ENCODE results near the gene SFTPA1. TPM values are rescaled to one million over a fixed set of nuclear protein-coding genes. Genes with fewer than 3 reads are reported as not detected.
"Not testable (repeated sequence)": the region's sequence is repeated elsewhere in the genome, so short reads cannot be mapped to it uniquely, and the experiment has no call there.

Gene SFTPA1
- total RNA-seq, 2 experiments from 2014 or later, result not detected

DNA sequence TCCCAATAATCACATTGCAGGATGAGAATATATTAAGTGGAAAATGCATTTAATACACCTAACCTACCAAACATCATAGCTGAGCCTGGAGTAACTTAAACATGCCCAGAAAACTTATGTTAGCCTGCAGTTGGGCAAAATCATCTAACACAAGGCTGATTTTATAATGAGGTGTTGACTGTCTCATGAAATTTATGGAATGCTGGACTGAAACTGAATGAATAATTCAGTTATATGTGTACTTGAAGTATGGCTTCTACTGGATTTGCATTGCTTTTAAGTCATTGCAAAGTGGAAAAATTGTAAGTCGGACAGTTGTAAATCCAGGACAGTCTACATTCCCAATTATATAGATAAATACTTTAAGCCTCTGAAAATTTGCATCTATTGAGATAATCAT is 5.4 kb downstream of the SFTPA1 start:
- POLR2A ChIA-PET, result no interaction called here

DNA sequence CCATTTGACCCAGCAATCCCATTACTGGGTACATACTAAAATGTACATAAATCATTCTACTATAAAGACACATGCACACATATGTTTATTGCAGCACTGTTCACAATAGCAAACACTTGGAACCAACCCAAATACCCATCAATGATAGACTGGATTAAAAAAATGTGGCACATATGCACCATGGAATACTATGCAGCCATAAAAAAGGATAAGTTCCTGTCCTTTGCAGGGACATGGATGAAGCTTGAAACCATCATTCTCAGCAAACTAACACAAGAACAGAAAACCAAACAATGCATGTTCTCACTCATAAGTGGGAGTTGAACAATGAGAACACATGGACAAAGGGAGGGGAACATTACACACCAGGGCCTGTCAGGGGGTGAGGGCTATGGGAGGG is 12.9 kb downstream of the SFTPA1 start:
- H3K4me1 Mint-ChIP-seq (ENCODE audit: low read depth), result not testable (repeated sequence)

More for the DNA sequence above, 5.4 kb downstream of the SFTPA1 start:
- Mint-ChIP-seq H3K4me3 (no peak overlapping the region), H3K27ac (no peak overlapping the region), H3K36me3 (ENCODE audit: low read depth) (no peaks in the 10 kb centered on the region), H3K4me1 (ENCODE audit: low read depth) (no peaks in the 10 kb centered on the region), H3K27me3 (ENCODE audit: low read depth) (peaks cover 28% of the 10 kb centered on the region), H3K9me3 (ENCODE audit: insufficient read depth) (no peaks in the 10 kb centered on the region)
- ATAC-seq (no peak), DNase-seq (no peak)
- CTCF ChIA-PET, result no interaction called here

DNA sequence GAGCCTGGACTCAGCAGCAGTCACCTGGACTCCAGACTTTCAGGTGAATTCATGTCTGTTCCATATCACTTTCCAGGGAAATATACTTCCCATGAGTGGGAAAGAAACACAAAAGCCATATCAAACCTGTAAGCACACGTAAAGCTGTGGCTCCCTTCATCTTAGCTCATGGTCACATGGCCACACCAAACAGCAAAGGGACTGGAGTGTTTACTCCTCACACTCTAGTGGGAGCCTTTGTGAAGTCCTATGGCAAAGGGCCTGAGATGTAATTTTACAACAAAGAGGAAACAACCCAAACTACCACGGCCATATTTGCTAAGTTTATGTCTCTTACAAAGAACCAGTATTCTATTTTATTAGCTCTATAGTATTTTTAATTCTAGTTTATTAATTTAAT is 16.3 kb downstream of the SFTPA1 start:
- ATAC-seq (no peak), DNase-seq (no peak)
- no peaks in the 10 kb centered on the region for H3K36me3 Mint-ChIP-seq (ENCODE audit: low read depth)
- no peaks in the 10 kb centered on the region for H3K9me3 Mint-ChIP-seq (ENCODE audit: insufficient read depth)
- no peaks in the 10 kb centered on the region for H3K4me1 Mint-ChIP-seq (ENCODE audit: low read depth)
- peaks cover 30% of the 10 kb centered on the region for H3K27me3 Mint-ChIP-seq (ENCODE audit: low read depth)
- H3K27ac Mint-ChIP-seq, result no peak overlapping the region
- POLR2A ChIA-PET, result no interaction called here
- no peak overlapping the region for H3K4me3 Mint-ChIP-seq
- CTCF ChIA-PET, result no interaction called here

More for the DNA sequence above, 12.9 kb downstream of the SFTPA1 start:
- H3K9me3 Mint-ChIP-seq (ENCODE audit: insufficient read depth); H3K4me3 Mint-ChIP-seq; H3K27ac Mint-ChIP-seq; POLR2A ChIA-PET; H3K36me3 Mint-ChIP-seq (ENCODE audit: low read depth); DNase-seq; CTCF ChIA-PET; ATAC-seq: not testable (repeated sequence)
- peaks cover 29% of the 10 kb centered on the region for H3K27me3 Mint-ChIP-seq (ENCODE audit: low read depth)

DNA sequence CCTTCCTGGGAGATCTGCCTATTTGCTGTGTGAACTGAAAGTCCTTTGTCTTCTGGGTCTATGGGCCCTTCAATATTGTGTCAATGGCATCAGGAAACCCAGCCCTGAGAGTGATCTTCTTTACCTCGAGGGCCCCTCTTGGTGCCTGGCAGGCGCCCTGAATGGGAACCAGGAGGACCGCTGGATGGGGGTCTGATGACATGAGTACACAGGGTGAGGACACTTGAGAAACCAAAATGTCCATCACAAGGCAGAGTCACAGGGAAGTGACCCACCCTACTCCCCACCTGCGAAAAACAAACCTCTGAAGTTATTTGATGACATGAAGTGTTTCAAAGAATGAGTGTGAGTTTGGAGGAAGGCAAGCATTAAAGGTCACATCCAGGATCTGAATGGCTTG is 17.3 kb downstream of the SFTPA1 start:
- POLR2A ChIA-PET, result no interaction called here
- Mint-ChIP-seq H3K27me3 (ENCODE audit: low read depth) (peaks cover 24% of the 10 kb centered on the region), H3K27ac (no peak overlapping the region), H3K9me3 (ENCODE audit: insufficient read depth) (no peaks in the 10 kb centered on the region), H3K4me3 (no peak overlapping the region), H3K4me1 (ENCODE audit: low read depth) (no peaks in the 10 kb centered on the region), H3K36me3 (ENCODE audit: low read depth) (no peaks in the 10 kb centered on the region)
- ATAC-seq (no peak), DNase-seq (no peak)
- CTCF ChIA-PET, result no interaction called here

DNA sequence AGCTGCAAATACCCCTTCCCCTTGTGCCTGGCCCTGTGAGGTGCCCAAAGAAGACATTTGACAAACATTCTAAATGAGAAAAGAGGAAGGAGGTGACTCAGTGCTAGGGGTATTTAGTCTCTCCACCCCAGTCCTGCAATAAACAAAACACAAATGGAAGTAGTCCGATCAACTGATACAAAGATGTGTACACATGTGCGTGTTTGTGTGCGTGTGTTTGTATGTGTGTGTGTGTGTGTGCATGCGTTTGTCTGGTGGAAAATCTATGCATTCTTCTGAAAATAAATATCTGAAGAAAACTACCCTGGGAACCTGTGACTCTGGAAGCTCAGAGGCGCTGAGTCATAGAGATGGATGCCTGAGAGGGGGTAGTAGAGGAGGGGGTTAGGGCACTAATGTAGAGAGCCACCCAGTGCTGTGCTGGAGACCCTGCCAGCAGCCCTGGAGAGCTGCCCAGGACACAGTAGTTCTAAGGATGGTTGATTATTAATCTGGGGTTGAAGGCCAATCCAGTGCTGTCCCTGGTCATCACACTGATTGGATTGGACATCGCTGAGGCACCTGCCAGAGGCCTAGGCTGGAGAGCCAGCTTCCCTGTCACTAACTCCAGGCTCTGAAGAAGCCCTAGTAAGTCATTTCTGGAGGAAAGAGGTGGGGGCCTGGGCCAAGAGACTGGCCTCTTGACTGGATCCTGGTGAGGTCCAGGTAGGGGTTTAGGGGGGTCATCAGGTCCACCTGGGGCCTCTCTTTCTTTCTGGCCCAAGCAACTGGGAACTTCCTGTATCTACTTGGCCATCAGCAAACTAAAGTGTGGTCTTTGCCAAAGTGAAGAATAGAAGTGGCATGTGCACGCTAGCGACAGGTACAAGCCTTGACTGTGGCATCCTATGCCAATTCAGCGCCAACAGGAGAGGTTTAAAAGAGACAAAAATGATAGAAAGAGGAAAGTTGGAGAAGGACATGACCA is 18.5 kb downstream of the SFTPA1 start:
- Mint-ChIP-seq H3K36me3 (ENCODE audit: low read depth) (no peaks in the 10 kb centered on the region), H3K9me3 (ENCODE audit: insufficient read depth) (no peaks in the 10 kb centered on the region), H3K27ac (no peak overlapping the region), H3K4me3 (no peak overlapping the region), H3K27me3 (ENCODE audit: low read depth) (peaks cover 25% of the 10 kb centered on the region), H3K4me1 (ENCODE audit: low read depth) (no peaks in the 10 kb centered on the region)
- DNase-seq (no peak), ATAC-seq (no peak)
- CTCF ChIA-PET, result no interaction called here
- POLR2A ChIA-PET, result no interaction called here

DNA sequence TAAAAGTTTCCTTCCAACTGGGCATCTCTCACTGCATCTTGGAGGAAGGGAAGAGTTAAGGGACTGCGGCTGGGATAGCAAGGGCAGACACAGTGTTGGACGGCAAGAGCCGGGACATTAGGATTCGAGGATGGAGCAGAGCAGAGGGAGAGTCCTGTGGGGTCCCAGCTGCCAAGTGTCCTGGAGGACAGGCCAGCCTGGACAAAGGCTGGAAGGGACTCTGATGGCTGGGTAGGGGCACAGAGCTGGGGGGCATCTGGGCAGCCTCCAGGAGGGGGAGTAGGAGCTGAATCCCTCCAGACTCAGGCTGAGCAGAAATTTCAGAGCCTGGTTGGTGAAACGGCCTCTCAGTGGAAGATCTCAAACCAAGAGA is 19.2 kb downstream of the SFTPA1 start:
- no peak for ATAC-seq
- H3K4me1 Mint-ChIP-seq (ENCODE audit: low read depth), result no peaks in the 10 kb centered on the region
- H3K36me3 Mint-ChIP-seq (ENCODE audit: low read depth), result no peaks in the 10 kb centered on the region
- POLR2A ChIA-PET, result interaction anchor here (0.7 kb wide), 1 partner anchor 131 kb away, joined by 8 read pairs; no protein-coding TSS in a partner anchor
- peaks cover 25% of the 10 kb centered on the region for H3K27me3 Mint-ChIP-seq (ENCODE audit: low read depth)
- no peak for DNase-seq
- no peak overlapping the region for H3K4me3 Mint-ChIP-seq
- CTCF ChIA-PET, result no interaction called here
- H3K9me3 Mint-ChIP-seq (ENCODE audit: insufficient read depth), result no peaks in the 10 kb centered on the region
- H3K27ac Mint-ChIP-seq, result no peak overlapping the region

DNA sequence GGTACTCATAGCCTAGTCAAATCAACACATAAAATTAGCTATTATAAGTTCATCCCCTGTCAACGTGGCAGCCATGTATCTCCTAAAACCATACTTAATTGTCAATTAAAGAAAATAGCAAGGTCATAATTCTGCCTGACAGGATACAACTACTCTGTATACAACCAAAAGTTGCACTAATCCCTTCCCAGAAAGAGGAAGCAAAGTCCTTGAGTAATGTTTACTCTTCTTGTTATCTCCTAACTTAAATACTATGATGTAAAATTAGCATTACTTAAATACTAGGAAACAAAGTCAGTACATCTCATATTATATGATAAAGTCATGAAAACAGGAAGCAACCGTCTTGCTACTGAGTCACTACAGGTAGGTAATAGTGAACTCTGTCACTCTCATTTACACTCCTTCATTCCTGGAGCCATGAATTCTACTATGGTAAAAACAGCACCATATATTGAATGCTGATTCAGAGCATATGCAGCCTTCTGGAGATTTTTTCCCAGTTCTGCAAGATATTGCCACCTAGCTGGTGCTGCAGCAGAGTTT is 26.0 kb downstream of the SFTPA1 start:
- H3K27me3 Mint-ChIP-seq (ENCODE audit: low read depth), result peaks cover 14% of the 10 kb centered on the region
- CTCF ChIA-PET; ATAC-seq; H3K4me3 Mint-ChIP-seq; POLR2A ChIA-PET; H3K27ac Mint-ChIP-seq; H3K36me3 Mint-ChIP-seq (ENCODE audit: low read depth); DNase-seq; H3K4me1 Mint-ChIP-seq (ENCODE audit: low read depth); H3K9me3 Mint-ChIP-seq (ENCODE audit: insufficient read depth): not testable (repeated sequence)

DNA sequence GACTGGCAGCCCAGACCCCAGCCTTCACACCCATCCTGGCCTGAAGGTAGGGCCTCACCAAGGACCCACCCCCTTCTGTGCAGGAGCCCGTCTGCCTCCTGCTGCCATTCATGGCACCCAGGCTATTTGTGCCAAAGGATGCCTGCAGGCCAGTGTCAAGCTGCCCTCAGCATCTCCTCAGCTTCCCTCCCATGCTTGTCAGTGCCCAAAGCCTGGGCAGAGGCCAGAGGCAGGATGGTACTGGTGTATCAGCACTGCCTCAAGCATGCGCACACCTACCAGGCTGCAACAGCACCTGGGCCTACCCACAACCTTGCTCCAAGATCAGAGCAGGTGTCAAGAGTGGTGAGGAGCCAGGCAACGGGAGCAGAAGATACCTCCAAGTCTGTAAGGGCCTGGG is 27.6 kb downstream of the SFTPA1 start:
- POLR2A ChIA-PET, result no interaction called here
- H3K4me1 Mint-ChIP-seq (ENCODE audit: low read depth), result no peaks in the 10 kb centered on the region
- DNase-seq (no peak), ATAC-seq (no peak)
- no peak overlapping the region for H3K27ac Mint-ChIP-seq
- H3K27me3 Mint-ChIP-seq (ENCODE audit: low read depth), result peaks cover 12% of the 10 kb centered on the region
- no peaks in the 10 kb centered on the region for H3K36me3 Mint-ChIP-seq (ENCODE audit: low read depth)
- H3K4me3 Mint-ChIP-seq, result no peak overlapping the region
- no peaks in the 10 kb centered on the region for H3K9me3 Mint-ChIP-seq (ENCODE audit: insufficient read depth)
- CTCF ChIA-PET, result no interaction called here

DNA sequence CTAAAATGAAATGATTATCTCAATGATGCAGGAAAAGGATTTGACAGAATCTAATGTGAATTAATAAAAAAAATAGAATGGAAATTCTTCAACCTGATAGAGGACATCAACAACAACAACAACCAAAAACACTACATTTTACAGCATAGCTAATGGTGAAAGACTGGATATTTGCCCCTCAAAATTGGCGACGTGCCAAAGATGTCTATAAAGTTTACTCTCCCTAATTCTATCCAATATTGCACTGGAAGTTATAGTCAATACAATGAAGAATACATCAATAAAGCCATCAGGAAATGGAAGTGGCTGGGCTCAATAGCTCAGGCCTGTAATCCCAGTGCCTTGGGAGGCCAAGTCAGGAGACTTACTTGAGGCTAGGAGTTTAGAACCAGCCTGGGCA is 42.0 kb downstream of the SFTPA1 start:
- H3K4me3 Mint-ChIP-seq; H3K9me3 Mint-ChIP-seq (ENCODE audit: insufficient read depth); DNase-seq; CTCF ChIA-PET; H3K4me1 Mint-ChIP-seq (ENCODE audit: low read depth); POLR2A ChIA-PET; H3K27ac Mint-ChIP-seq; ATAC-seq; H3K36me3 Mint-ChIP-seq (ENCODE audit: low read depth): not testable (repeated sequence)
- peaks cover 14% of the 10 kb centered on the region for H3K27me3 Mint-ChIP-seq (ENCODE audit: low read depth)

DNA sequence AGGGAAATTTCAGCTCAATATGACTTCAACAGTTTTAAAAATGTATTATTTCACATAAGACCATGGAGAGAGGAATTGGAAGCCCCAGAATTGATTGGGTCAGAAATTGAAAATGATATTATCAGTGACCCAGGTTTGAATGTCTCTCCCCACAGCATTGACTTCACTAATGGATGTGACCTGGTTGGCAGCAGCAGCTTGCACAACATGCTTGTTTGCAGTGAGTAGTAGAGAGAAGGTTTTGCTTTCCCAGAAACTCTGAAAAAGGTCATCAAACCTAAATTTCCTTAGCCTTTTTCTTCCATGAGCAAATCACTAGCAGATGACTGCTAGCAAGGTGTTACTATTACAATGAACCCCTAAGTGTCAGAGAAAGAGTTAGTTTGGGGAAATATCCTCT is 52.5 kb downstream of the SFTPA1 start:
- DNase-seq; H3K4me3 Mint-ChIP-seq; H3K27ac Mint-ChIP-seq; CTCF ChIA-PET; H3K4me1 Mint-ChIP-seq (ENCODE audit: low read depth); H3K36me3 Mint-ChIP-seq (ENCODE audit: low read depth); ATAC-seq; POLR2A ChIA-PET; H3K9me3 Mint-ChIP-seq (ENCODE audit: insufficient read depth): not testable (repeated sequence)
- H3K27me3 Mint-ChIP-seq (ENCODE audit: low read depth), result peaks cover 14% of the 10 kb centered on the region

DNA sequence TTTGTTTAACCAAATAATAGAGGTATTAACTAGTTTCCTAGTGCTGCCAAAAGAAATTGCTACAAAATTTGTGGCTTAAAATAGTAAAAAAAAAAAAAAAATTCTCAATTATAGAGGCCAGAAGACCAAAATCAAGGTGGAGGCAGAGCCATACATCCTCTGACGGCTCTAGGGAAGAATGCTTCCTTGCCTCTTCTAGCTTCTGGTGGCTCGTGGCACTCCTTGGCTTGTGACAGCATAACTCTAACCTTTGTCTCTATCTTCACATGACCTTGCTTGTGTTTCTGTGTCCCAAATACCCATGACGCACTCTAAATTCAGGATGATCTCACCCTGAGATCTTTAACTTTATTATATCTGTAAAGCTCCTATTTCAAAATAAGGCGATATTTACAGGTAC is 53.9 kb downstream of the SFTPA1 start:
- POLR2A ChIA-PET; H3K36me3 Mint-ChIP-seq (ENCODE audit: low read depth): not testable (repeated sequence)
- H3K27me3 Mint-ChIP-seq (ENCODE audit: low read depth), result peaks cover 11% of the 10 kb centered on the region

More for the DNA sequence above, 53.9 kb downstream of the SFTPA1 start:
- DNase-seq; H3K4me1 Mint-ChIP-seq (ENCODE audit: low read depth); CTCF ChIA-PET; H3K27ac Mint-ChIP-seq; H3K4me3 Mint-ChIP-seq; H3K9me3 Mint-ChIP-seq (ENCODE audit: insufficient read depth); ATAC-seq: not testable (repeated sequence)

All from activated CD8-positive, alpha-beta T cell treated with anti-CD3 and anti-CD28 coated beads, Interleukin-2, amount 10 ng/mL, durations not matched to agents 7 days and 5 days (primary cell).